SH-SY5Y (cell line): ENCODE results near the gene LTBP1.

ENCODE experiments used
- GATA2 ChIP-seq: IDR thresholded peaks from 2 replicates; pipeline ENCODE4 v1.6.1; 2011; ENCODE audit warnings: mild to moderate bottlenecking, low read depth, low read length
- GATA3 ChIP-seq: IDR thresholded peaks from 2 replicates; pipeline ENCODE4 v1.6.1; 2011; ENCODE audit warnings: low read depth, mild to moderate bottlenecking, low read length, moderate library complexity

DNA sequence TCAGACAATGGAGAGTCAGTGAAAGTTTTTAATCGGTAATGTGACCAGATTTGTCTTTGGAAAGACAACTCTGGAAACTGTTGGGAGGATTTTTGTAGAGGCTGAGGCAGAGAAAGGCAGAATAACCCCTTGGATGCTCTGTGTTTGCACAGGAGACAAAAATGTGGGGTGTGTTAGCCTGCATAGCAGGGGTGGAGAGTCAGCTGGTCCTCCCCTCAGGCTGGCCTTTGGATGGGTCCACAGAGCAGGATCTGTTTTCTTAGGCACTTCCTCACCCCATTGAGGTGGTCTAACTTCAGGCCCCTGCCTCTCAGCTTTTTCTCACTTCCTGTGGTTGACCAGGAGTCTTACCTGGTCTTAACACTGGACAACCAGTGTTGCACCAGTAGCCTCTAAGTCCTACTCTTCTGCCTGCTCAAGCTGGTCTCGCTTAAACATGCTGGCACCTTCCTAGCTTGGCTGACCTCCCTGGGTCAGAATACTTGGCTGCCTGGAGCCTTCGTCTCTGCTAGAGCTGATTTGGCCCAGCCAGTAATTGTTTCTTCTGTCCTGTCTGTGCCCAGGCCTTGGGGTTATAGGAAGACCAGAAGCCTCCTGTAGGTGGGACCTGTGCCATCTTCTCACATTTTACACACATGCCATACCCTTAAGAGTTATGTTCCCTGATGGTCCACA lies 269.9 kb downstream of the LTBP1 start:
- TF ChIP-seq GATA2 (no peak), GATA3 (no peak)
